C4-2B (cell line): ENCODE results near the gene GPX3.

Experiments
- CTCF ChIP-seq: fragments of 450-650 bp; conservative IDR thresholded peaks from 2 replicates; pipeline ENCODE4 v1.5.1; 2017; ENCODE audit warnings: mild to moderate bottlenecking
- ZFX ChIP-seq: fragments of 450-650 bp; IDR thresholded peaks from 2 replicates; pipeline ENCODE4 v1.6.1; 2017

GRCh38 chr5:151023651-151024050 is 3.3 kb downstream of the GPX3 start:
- TF ChIP-seq CTCF (no peak), ZFX (no peak)
